Liver (tissue), 3 donors: ENCODE measurements around the gene B3GNT2.

ENCODE experiments used
- CTCF ChIP-seq: fragments of 150-350 bp; IDR thresholded peaks from 2 replicates; pipeline ENCODE4 v1.5.1; 2017; ENCODE audit warnings: improper control_type of control experiment, low read depth, low read length; ENCODE audit not compliant: missing input control
- EGR1 ChIP-seq, 2 donors: IDR thresholded peaks; 2 replicates each; pipeline ENCODE4 v1.6.1; 2016 to 2018; ENCODE audit warnings: antibody characterized with exemption in 2 of 2, low read depth in 2 of 2
- GABPA ChIP-seq, 2 donors: IDR thresholded peaks in 1 of 2; conservative IDR thresholded peaks in 1 of 2; 2 replicates each; pipeline ENCODE4 v1.6.1; 2016; ENCODE audit warnings: antibody characterized with exemption in 2 of 2, mild to moderate bottlenecking in 1 of 2, moderate library complexity in 1 of 2
- JUND ChIP-seq, 2 donors: IDR thresholded peaks; 2 replicates each; pipeline ENCODE4 v1.6.1; 2016; ENCODE audit warnings: antibody characterized with exemption in 2 of 2
- MAX ChIP-seq: IDR thresholded peaks from 2 replicates; pipeline ENCODE4 v1.6.1; 2016; ENCODE audit warnings: antibody characterized with exemption
- YY1 ChIP-seq: IDR thresholded peaks from 2 replicates; pipeline ENCODE4 v1.6.1; 2016; ENCODE audit warnings: antibody characterized with exemption, mild to moderate bottlenecking
- ZBTB33 ChIP-seq: IDR thresholded peaks from 2 replicates; pipeline ENCODE4 v1.6.1; 2016; ENCODE audit warnings: antibody characterized with exemption
- donor health status: healthy.
- donor health status: healthy.

- TF ChIP-seq CTCF (no peak), MAX (no peak), GABPA (IDR thresholded peaks at IDR 0.05 in 1 of 2, conservative IDR thresholded peaks at IDR 0.05 in 1 of 2) (no peak), ZBTB33 (no peak), EGR1 (IDR thresholded peaks at IDR 0.05; ENCODE audit: low read depth in 2 of 2) (no peak), YY1 (no peak), JUND (IDR thresholded peaks at IDR 0.05) (no peak)
These were observed 11.6 kb downstream of the B3GNT2 start for GRCh38 chr2:62207491-62207890.
